Measurements from ENCODE around the gene CTSH.

DNA sequence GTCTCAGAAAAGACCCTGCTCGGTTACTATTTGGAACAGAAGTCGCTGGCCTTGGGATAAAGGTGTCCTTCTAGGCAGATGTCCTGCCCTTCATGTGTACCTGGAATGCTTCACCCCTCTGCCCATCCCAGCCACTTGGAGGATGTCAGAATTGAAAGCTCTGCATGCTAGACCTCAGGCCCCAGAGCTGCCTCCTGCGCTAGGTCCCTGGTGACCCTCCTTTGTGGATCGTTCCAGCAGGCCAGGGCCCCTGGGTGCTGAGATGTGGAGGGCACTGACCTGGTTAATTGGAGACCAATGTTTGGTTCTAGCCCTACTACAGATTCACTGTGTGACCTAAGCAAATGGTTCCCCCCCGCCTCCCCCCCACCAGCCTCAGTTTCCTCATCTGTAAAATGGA, 2.7 kb upstream of the CTSH start:
- TF ChIP-seq, protein P1, sequence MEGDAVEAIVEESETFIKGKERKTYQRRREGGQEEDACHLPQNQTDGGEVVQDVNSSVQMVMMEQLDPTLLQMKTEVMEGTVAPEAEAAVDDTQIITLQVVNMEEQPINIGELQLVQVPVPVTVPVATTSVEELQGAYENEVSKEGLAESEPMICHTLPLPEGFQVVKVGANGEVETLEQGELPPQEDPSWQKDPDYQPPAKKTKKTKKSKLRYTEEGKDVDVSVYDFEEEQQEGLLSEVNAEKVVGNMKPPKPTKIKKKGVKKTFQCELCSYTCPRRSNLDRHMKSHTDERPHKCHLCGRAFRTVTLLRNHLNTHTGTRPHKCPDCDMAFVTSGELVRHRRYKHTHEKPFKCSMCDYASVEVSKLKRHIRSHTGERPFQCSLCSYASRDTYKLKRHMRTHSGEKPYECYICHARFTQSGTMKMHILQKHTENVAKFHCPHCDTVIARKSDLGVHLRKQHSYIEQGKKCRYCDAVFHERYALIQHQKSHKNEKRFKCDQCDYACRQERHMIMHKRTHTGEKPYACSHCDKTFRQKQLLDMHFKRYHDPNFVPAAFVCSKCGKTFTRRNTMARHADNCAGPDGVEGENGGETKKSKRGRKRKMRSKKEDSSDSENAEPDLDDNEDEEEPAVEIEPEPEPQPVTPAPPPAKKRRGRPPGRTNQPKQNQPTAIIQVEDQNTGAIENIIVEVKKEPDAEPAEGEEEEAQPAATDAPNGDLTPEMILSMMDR (conservative IDR thresholded peaks at IDR 0.05 in 1 of 2, IDR thresholded peaks at IDR 0.05 in 1 of 2; ENCODE audit: low read depth in 1 of 2, low read length in 2 of 2), result no peak
- TF ChIP-seq EZH2 (IDR thresholded peaks at IDR 0.05; ENCODE audit: low read length, missing control alignments), result no peak
